ENCODE results near the gene OOEP. TPM values are rescaled to one million over a fixed set of nuclear protein-coding genes. Genes with fewer than 3 reads are reported as not detected.
"Not testable (repeated sequence)": the region's sequence is repeated elsewhere in the genome, so short reads cannot be mapped to it uniquely, and the experiment has no call there.

Gene OOEP
- total and polyA plus RNA-seq, 4 donors: 0.06 to 0.22 TPM; not detected in 2

- no peak for DNase-seq (ENCODE audit: low spot score)
- no peaks in the 10 kb centered on the region for H3K27me3 ChIP-seq (ENCODE audit: control insufficient read depth in 4 of 4, insufficient read depth in 4 of 4, low read length in 3 of 4)
- H3K36me3 ChIP-seq (ENCODE audit: control insufficient read depth in 4 of 4, insufficient read depth in 3 of 4, low read depth in 1 of 4, low read length in 3 of 4): no peaks in the 10 kb centered on the region
- no peak for TF ChIP-seq ATF3 (IDR thresholded peaks at IDR 0.05)
- TF ChIP-seq GABPA (IDR thresholded peaks at IDR 0.05 in 1 of 2, conservative IDR thresholded peaks at IDR 0.05 in 1 of 2): no peak
- TF ChIP-seq EGR1 (IDR thresholded peaks at IDR 0.05; ENCODE audit: low read depth in 2 of 2): no peak
- TF ChIP-seq CTCF (IDR thresholded peaks at IDR 0.05; ENCODE audit: low read depth, low read length, missing input control): no peak
- TF ChIP-seq MAX (IDR thresholded peaks at IDR 0.05): no peak
- TF ChIP-seq NR2F2 (IDR thresholded peaks at IDR 0.05): no peak
- no peak for TF ChIP-seq HNF4G (IDR thresholded peaks at IDR 0.05)
- H3K9me3 ChIP-seq (ENCODE audit: control insufficient read depth in 4 of 4, low read length in 3 of 4): peaks cover 0 to 3% (median 0%) of the 10 kb centered on the region in 4 donors
- H3K4me3 ChIP-seq (ENCODE audit: low read depth in 1 of 3, low read length in 3 of 3): no peak overlapping the region
- 96% methylated on average over 3 of the region's 3 CpGs for WGBS
- no peak overlapping the region for H3K9ac ChIP-seq (ENCODE audit: low read depth in 1 of 2, low read length in 2 of 2)
- H3K27ac ChIP-seq (ENCODE audit: low read depth in 1 of 2, low read length in 2 of 2): no peak overlapping the region
- peaks cover 0 to 11% (median 6%) of the 10 kb centered on the region in 4 donors for H3K4me1 ChIP-seq (ENCODE audit: control insufficient read depth in 4 of 4, insufficient read depth in 4 of 4, low read length in 3 of 4)
These were observed 23.6 kb upstream of the OOEP start for GRCh38 chr6:73393278-73393677.

GRCh38 chr6:73392188-73392587 is 22.5 kb upstream of the OOEP start:
- H3K9me3 ChIP-seq (ENCODE audit: control insufficient read depth in 4 of 4, low read length in 3 of 4); DNase-seq (ENCODE audit: low spot score); H3K27me3 ChIP-seq (ENCODE audit: control insufficient read depth in 4 of 4, insufficient read depth in 4 of 4, low read length in 3 of 4); H3K4me3 ChIP-seq (ENCODE audit: low read depth in 1 of 3, low read length in 3 of 3); H3K36me3 ChIP-seq (ENCODE audit: control insufficient read depth in 4 of 4, insufficient read depth in 3 of 4, low read depth in 1 of 4, low read length in 3 of 4); H3K27ac ChIP-seq (ENCODE audit: low read depth in 1 of 2, low read length in 2 of 2); H3K9ac ChIP-seq (ENCODE audit: low read depth in 1 of 2, low read length in 2 of 2): not testable (repeated sequence)
- H3K4me1 ChIP-seq (ENCODE audit: control insufficient read depth in 4 of 4, insufficient read depth in 4 of 4, low read length in 3 of 4): peaks cover 0 to 11% (median 6%) of the 10 kb centered on the region in 4 donors
- 70% methylated on average over 4 of the region's 4 CpGs for WGBS

GRCh38 chr6:73391675-73392074 is 22.0 kb upstream of the OOEP start:
- H3K9ac ChIP-seq (ENCODE audit: low read depth in 1 of 2, low read length in 2 of 2): no peak overlapping the region
- H3K36me3 ChIP-seq (ENCODE audit: control insufficient read depth in 4 of 4, insufficient read depth in 3 of 4, low read depth in 1 of 4, low read length in 3 of 4): no peaks in the 10 kb centered on the region
- 84% methylated on average over 2 of the region's 2 CpGs for WGBS
- TF ChIP-seq GABPA (IDR thresholded peaks at IDR 0.05 in 1 of 2, conservative IDR thresholded peaks at IDR 0.05 in 1 of 2) (no peak), HNF4G (IDR thresholded peaks at IDR 0.05) (no peak), JUND (IDR thresholded peaks at IDR 0.05) (no peak), NR2F2 (IDR thresholded peaks at IDR 0.05) (no peak), EGR1 (IDR thresholded peaks at IDR 0.05; ENCODE audit: low read depth in 2 of 2) (no peak)
- no peaks in the 10 kb centered on the region for H3K27me3 ChIP-seq (ENCODE audit: control insufficient read depth in 4 of 4, insufficient read depth in 4 of 4, low read length in 3 of 4)
- peaks cover 0 to 11% (median 6%) of the 10 kb centered on the region in 4 donors for H3K4me1 ChIP-seq (ENCODE audit: control insufficient read depth in 4 of 4, insufficient read depth in 4 of 4, low read length in 3 of 4)
- H3K27ac ChIP-seq (ENCODE audit: low read depth in 1 of 2, low read length in 2 of 2): no peak overlapping the region
- DNase-seq (ENCODE audit: low spot score): no peak
- H3K4me3 ChIP-seq (ENCODE audit: low read depth in 1 of 3, low read length in 3 of 3): no peak overlapping the region
- H3K9me3 ChIP-seq (ENCODE audit: control insufficient read depth in 4 of 4, low read length in 3 of 4): peaks cover 0 to 3% (median 0%) of the 10 kb centered on the region in 4 donors

GRCh38 chr6:73389854-73390253 is 20.2 kb upstream of the OOEP start:
- no peak for DNase-seq (ENCODE audit: low spot score)
- Histone ChIP-seq H3K36me3 (ENCODE audit: control insufficient read depth in 4 of 4, insufficient read depth in 3 of 4, low read depth in 1 of 4, low read length in 3 of 4) (no peaks in the 10 kb centered on the region), H3K4me1 (ENCODE audit: control insufficient read depth in 4 of 4, insufficient read depth in 4 of 4, low read length in 3 of 4) (peaks cover 2 to 11% (median 6%) of the 10 kb centered on the region in 4 donors), H3K9me3 (ENCODE audit: control insufficient read depth in 4 of 4, low read length in 3 of 4) (peaks cover 0 to under 1% (median 0%) of the 10 kb centered on the region in 4 donors), H3K27ac (ENCODE audit: low read depth in 1 of 2, low read length in 2 of 2) (no peak overlapping the region), H3K4me3 (ENCODE audit: low read depth in 1 of 3, low read length in 3 of 3) (no peak overlapping the region), H3K9ac (ENCODE audit: low read depth in 1 of 2, low read length in 2 of 2) (no peak overlapping the region), H3K27me3 (ENCODE audit: control insufficient read depth in 4 of 4, insufficient read depth in 4 of 4, low read length in 3 of 4) (no peaks in the 10 kb centered on the region)
- WGBS: 82% methylated on average over 10 of the region's 10 CpGs
- TF ChIP-seq ZBTB33 (IDR thresholded peaks at IDR 0.05) (no peak), RAD21 (IDR thresholded peaks at IDR 0.05) (no peak), RXRA (IDR thresholded peaks at IDR 0.05) (no peak), NR2F2 (IDR thresholded peaks at IDR 0.05) (no peak), EGR1 (IDR thresholded peaks at IDR 0.05; ENCODE audit: low read depth in 2 of 2) (no peak), TAF1 (conservative IDR thresholded peaks at IDR 0.05) (no peak), HNF4G (IDR thresholded peaks at IDR 0.05) (no peak), GABPA (IDR thresholded peaks at IDR 0.05 in 1 of 2, conservative IDR thresholded peaks at IDR 0.05 in 1 of 2) (no peak), REST (IDR thresholded peaks at IDR 0.05) (no peak), ATF3 (IDR thresholded peaks at IDR 0.05) (no peak), MAX (IDR thresholded peaks at IDR 0.05) (no peak)

Measured in liver (tissue), 9 donors.